Omental fat pad (tissue), 4 donors: ENCODE measurements around the gene THBS1. TPM values are rescaled to one million over a fixed set of nuclear protein-coding genes. Genes with fewer than 3 reads are reported as not detected.

Experiments used
- ATAC-seq: fragments of 150-250 bp; one replicate; pipeline ENCODE4 v1.9.1; 2016; ENCODE audit warnings: mild to moderate bottlenecking, moderate library complexity; ENCODE audit not compliant: low FRiP score
- DNase-seq: peaks from one replicate; pipeline ENCODE4 v3.0.0-alpha.2; 2019; ENCODE audit warnings: low spot score
- CTCF ChIP-seq, 3 donors: fragments of 450-650 bp; IDR thresholded peaks; one replicate each; pipeline ENCODE4 v1.5.1; 2016 to 2017; ENCODE audit warnings: antibody characterized with exemption in 3 of 3, mild to moderate bottlenecking in 3 of 3, moderate library complexity in 2 of 3
- total RNA-seq, 4 donors: library from RNA; depleted of rRNA; stranded (reverse); fragments of >200 nt; gene quantifications; one replicate each; pipeline ENCODE4 v1.1.0, GENCODE V29; 2016

The THBS1 gene
- total RNA-seq, 4 donors from 2014 or later: 690 to 4,169 (median 2,356) TPM

- no peak for ATAC-seq
- DNase-seq: no peak
- no peak for TF ChIP-seq CTCF (IDR thresholded peaks at IDR 0.05)
Observed at GRCh38 chr15:39602143-39602542, 21.3 kb downstream of the THBS1 start.

GRCh38 chr15:39605146-39605545 lies 24.3 kb downstream of the THBS1 start:
- ATAC-seq (no peak), DNase-seq (no peak)
- no peak for TF ChIP-seq CTCF (IDR thresholded peaks at IDR 0.05)

- ATAC-seq (no peak), DNase-seq (no peak)
Observed at GRCh38 chr15:39608185-39609139, 27.6 kb downstream of the THBS1 start.

GRCh38 chr15:39609166-39609916 lies 28.5 kb downstream of the THBS1 start:
- no peak for DNase-seq
- ATAC-seq: no peak
- no peak for TF ChIP-seq CTCF (IDR thresholded peaks at IDR 0.05)

More at GRCh38 chr15:39608185-39609139, 27.6 kb downstream of the THBS1 start:
- TF ChIP-seq CTCF (IDR thresholded peaks at IDR 0.05): no peak

- TF ChIP-seq CTCF (IDR thresholded peaks at IDR 0.05): no peak
- ATAC-seq (no peak), DNase-seq (no peak)
Observed at GRCh38 chr15:39610665-39611064, 29.8 kb downstream of the THBS1 start.

GRCh38 chr15:39613271-39613670 lies 32.4 kb downstream of the THBS1 start:
- ATAC-seq: no peak
- TF ChIP-seq CTCF (IDR thresholded peaks at IDR 0.05): no peak
- DNase-seq: no peak
